Kidney epithelial cell (primary cell): Measurements from ENCODE around the gene EFR3B. TPM values are rescaled to one million over a fixed set of nuclear protein-coding genes. Genes with fewer than 3 reads are reported as not detected.
"Not testable (repeated sequence)": the region's sequence is repeated elsewhere in the genome, so short reads cannot be mapped to it uniquely, and the experiment has no call there.

ENCODE experiments used
- DNase-seq: peaks from one replicate; pipeline ENCODE4 v3.0.0-alpha.2; 2010; ENCODE audit warnings: low read depth
- H3K27me3 ChIP-seq: 2 replicates; pipeline ENCODE4 v1.6.0; 2011; ENCODE audit warnings: low read length; ENCODE audit not compliant: control insufficient read depth, insufficient read depth
- H3K36me3 ChIP-seq: 2 replicates; pipeline ENCODE4 v1.5.1; 2011; ENCODE audit warnings: low read length; ENCODE audit not compliant: control insufficient read depth, insufficient read depth
- H3K4me3 ChIP-seq: 2 replicates; pipeline ENCODE4 v1.5.1; 2011; ENCODE audit warnings: low read depth, mild to moderate bottlenecking, control low read depth, low read length
- total RNA-seq: library from RNA; depleted of rRNA; stranded (reverse); fragments of >200 nt; gene quantifications from 2 replicates; pipeline ENCODE4 v1.2.3, GENCODE V29; 2015
- TF ChIP-seq, protein P1 (sequence below): IDR thresholded peaks from 2 replicates; pipeline ENCODE4 v1.5.1; 2011; ENCODE audit warnings: mild to moderate bottlenecking, moderate library complexity, low read length, control low read depth, inconsistent platforms; ENCODE audit not compliant: insufficient read depth, poor library complexity, severe bottlenecking

Gene EFR3B
- total RNA-seq, 1 donor from 2014 or later: 2.3 TPM

DNA sequence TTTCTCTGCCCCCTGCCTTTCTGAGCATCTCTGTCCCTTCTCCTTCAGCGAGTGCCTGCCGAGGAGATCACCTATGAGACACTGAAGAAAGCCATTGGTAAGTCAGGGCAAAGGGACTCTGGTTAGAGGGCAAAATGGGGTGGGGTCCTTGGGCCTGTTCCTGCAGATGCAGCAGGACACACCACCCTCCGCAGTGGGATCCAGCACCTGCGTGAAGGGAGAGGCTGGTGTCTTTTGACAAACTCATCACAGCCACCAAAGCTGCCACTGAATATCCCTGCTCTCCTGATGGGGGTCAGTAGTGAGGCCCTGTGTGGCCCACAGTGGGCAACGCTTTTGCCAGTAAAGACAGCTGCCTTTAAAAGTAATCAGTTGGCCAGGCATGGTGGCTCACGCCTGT is 107.8 kb downstream of the EFR3B start:
- TF ChIP-seq, protein P1, sequence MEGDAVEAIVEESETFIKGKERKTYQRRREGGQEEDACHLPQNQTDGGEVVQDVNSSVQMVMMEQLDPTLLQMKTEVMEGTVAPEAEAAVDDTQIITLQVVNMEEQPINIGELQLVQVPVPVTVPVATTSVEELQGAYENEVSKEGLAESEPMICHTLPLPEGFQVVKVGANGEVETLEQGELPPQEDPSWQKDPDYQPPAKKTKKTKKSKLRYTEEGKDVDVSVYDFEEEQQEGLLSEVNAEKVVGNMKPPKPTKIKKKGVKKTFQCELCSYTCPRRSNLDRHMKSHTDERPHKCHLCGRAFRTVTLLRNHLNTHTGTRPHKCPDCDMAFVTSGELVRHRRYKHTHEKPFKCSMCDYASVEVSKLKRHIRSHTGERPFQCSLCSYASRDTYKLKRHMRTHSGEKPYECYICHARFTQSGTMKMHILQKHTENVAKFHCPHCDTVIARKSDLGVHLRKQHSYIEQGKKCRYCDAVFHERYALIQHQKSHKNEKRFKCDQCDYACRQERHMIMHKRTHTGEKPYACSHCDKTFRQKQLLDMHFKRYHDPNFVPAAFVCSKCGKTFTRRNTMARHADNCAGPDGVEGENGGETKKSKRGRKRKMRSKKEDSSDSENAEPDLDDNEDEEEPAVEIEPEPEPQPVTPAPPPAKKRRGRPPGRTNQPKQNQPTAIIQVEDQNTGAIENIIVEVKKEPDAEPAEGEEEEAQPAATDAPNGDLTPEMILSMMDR: no peak
- H3K4me3 ChIP-seq: no peak overlapping the region
- no peak for DNase-seq
- no peaks in the 10 kb centered on the region for H3K27me3 ChIP-seq
- H3K36me3 ChIP-seq: no peaks in the 10 kb centered on the region

- DNase-seq, H3K4me3 ChIP-seq, H3K36me3 ChIP-seq, H3K27me3 ChIP-seq: not testable (repeated sequence)
Measured at GRCh38 chr2:25150993-25151392, 109.1 kb downstream of the EFR3B start.

- H3K27me3 ChIP-seq: no peaks in the 10 kb centered on the region
- DNase-seq: no peak
- H3K36me3 ChIP-seq: no peaks in the 10 kb centered on the region
- TF ChIP-seq, protein P1: no peak
- H3K4me3 ChIP-seq: no peak overlapping the region
Measured at GRCh38 chr2:25151718-25152117, 109.8 kb downstream of the EFR3B start.

GRCh38 chr2:25155401-25155800 is 113.5 kb downstream of the EFR3B start:
- Histone ChIP-seq H3K36me3 (no peaks in the 10 kb centered on the region), H3K27me3 (no peaks in the 10 kb centered on the region), H3K4me3 (no peak overlapping the region)
- TF ChIP-seq, protein P1: no peak
- no peak for DNase-seq

DNA sequence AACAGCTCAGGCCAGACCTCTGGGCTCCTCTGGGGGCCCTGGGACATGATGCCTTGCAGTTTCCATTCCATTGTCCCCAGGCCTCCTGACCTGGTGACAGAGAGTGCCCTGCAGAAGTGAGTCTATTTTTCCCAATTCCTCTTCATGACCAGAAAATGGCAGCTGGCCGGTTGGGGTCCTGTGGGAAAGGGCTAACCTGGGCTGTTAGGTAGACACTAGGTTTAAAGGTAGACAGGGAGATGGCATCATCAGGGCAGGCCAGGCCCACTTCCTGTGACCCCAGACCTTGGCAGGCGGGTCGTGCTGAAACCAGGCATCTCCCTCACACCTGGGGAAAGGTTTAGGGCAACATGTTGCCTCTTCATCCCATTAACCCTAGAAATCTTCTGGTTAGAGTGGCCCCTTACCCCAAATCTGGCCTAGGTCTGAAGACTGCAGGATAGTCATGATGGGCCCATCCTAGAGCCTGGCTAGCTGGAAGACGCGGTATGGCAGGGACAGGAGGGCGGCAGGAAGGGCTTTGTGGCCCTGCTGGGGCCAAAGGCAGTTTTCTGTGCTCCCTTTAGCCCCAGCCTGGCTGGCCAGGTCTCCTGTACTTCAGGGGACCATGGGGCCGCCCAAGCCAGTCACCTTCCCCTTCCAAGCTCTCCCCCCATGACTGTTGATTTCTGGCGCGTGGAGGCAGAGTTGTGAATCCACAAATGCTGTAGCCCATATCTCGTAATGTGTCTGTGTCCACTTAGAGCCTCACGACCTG is 116.4 kb downstream of the EFR3B start:
- DNase-seq: no peak

GRCh38 chr2:25159949-25160348 is 118.1 kb downstream of the EFR3B start:
- TF ChIP-seq, protein P1: no peak
- no peaks in the 10 kb centered on the region for H3K36me3 ChIP-seq
- H3K27me3 ChIP-seq: peaks cover 4% of the 10 kb centered on the region
- H3K4me3 ChIP-seq: no peak overlapping the region
- no peak for DNase-seq

More for the DNA sequence above, 116.4 kb downstream of the EFR3B start:
- Histone ChIP-seq H3K36me3 (no peaks in the 10 kb centered on the region), H3K4me3 (no peak overlapping the region), H3K27me3 (no peaks in the 10 kb centered on the region)
- TF ChIP-seq, protein P1: no peak
